HS-5 (cell line): ENCODE data around the gene SLC25A36.
"Not testable (repeated sequence)": the region's sequence is repeated elsewhere in the genome, so short reads cannot be mapped to it uniquely, and the experiment has no call there.

Experiments
- DNase-seq: peaks from one replicate; pipeline ENCODE4 v3.0.0-alpha.2; 2012; ENCODE audit warnings: low read depth

The SLC25A36 gene

DNA sequence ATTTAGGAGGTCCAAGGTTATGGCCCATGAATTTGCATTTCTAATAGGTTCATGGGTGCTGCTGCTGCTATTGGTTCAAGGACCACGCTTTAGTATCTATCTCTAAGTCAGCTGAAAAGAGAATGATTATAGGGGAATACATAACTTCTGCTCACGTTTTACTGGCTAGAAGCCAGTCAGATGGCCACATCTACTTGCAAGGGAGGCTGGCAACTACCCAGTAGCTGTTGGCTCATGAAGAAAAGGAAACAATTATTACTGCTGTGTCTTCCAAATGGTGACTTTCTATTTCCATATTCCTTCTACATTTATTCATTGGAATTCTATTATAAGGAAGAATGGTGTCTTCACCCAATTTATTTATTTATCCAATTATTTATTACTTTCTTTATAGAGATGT is 54.2 kb downstream of the SLC25A36 start:
- no peak for DNase-seq

DNA sequence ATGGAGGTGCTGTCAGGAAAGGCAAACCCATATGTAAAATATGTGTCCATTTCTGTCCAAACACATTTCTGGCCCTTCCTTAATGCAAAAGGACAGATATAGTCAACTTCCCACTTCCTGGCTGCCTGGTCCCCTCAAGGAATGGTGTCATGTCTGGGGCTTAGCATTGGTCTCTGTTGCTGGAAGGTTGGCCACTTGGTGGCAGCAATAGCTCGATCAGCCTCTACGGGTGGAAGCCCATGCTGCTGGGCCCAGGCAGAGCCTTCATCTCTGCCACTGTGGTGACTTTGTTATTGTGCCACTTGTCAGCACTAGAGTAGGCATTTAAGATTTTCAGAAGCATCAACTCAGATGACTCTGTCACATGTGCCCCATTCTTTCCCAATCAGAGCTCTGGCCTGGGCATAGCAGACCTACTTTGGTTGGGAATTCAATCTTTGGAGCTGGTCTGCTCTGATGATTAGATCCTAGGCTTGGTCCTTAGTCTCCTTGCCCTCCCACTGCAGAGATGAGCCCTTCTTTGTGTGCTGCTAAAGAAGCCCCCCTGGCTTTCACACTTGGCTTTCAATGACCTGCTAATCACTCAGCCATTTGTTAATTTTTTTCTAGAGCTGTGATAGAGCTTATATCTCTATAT is 58.5 kb downstream of the SLC25A36 start:
- DNase-seq: no peak

DNA sequence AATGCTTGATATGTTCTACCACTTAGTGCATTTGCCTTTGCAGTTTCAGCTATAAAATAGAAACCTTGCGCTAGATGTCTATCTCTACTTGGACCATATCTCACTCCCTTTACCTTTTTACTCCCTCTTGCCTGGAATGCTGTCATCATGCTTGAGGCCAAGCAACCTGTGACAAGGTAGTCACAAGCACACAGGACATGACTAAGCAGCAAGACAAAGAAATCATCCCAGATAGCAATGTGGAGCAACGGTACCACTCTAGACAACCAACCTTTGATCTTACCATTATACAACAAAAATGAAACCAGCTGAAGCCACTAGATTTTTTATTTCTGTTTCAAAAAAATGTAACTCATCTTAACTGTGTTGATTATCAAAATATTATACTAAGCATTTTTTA is 59.0 kb downstream of the SLC25A36 start:
- DNase-seq: no peak

DNA sequence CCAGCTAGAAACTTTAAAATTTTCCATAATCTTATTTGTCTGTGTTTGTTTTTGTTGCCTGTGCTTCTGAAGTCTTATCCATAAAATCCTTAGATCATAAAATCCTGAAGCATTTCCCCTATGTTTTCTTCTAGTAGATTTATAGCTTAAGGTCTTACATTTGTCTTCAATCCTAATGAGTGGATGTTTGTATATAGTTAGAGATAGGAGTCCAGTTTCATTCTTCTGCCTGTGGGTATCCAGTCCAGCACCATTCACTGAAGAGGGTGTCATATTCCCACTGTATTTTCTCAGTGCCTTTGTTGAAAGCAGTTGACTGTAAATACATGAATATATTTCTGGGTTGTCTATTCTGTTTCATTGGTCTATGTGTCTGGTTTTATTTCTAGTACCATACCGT is 64.7 kb downstream of the SLC25A36 start:
- DNase-seq: no peak

DNA sequence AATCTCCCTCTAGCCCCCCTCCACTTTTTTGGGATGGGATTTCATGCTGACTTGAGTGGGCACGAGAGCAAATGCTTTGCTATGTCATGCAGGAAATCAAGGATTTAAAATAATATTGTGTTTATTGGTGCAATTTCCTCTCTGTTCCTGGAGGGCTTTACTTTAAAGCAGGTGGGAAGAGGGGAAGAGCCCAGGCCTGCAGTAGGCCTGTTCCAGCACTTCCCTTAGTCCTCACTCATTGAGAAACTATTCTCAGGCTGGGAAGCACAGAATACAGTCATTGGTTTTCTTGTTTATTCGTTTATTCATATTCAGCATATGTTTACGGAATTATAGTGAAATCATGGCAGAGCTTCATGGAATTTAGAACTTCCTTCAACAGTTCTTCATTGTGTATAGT is 67.9 kb downstream of the SLC25A36 start:
- DNase-seq: no peak

DNA sequence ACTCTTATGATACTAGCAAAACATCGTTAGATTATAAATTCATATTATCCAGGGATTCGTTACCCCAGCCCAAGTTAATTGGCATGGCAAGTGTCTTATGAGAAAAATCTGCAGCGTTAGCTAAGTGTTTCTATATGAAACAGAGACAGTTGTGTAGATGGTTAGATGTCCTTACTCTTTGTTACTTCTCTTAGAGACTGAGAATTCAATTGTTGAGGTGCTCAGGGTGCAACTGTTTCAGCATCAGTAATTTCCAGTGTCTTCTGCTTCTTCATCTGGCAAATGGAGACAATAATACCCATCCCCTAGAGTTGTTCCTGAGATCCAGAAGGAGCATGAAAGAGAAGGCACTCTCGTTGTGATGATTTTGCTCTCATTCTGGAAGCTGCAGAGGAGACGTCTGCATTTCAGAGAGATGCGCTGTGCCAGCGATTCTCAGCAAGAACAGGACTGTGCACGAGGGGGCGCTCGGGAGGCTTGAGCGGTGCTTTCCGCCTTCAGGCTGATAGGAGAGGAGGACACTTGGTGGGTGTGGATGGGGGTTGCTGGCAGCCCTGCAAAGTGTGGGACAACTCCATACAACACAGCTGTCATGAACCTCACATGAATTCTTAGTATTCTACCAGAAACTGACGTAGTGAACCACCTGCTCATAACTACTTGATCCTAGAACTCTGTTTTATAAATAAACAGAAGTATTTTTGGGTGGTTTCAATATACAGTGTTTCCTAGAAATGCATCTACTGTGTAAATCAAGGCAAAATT is 69.8 kb downstream of the SLC25A36 start:
- no peak for DNase-seq

DNA sequence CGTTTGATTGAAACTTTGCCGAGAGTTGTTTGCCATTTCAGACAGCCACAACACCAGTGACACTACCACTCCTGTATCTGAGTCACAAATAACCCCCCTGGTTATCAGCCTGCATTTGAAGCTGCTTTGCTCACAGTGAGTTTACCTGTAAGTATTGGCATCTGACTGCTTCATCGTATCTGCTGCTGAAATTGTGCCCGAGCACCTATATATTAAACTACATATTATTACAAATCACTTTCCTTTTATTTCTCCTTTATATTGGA is 70.3 kb downstream of the SLC25A36 start:
- DNase-seq: no peak

DNA sequence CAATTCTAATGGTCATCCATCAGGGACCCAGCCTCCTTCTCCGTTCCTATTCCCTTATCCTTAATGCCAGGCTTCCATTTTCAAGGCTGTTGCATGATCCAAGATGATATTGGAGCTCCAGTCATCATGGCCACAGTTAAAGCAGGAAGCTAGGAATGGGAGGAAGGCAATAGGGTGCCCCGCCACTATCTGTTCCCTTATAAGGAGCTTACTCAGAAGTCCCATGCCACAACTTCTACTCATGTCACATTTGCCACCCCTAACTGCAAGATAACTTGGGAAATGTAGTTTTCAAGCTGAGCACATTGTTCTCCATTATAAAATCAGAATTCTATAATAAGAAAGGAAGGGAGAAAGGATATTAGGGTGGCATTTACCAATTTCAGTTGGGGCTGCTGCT is 70.9 kb downstream of the SLC25A36 start:
- no peak for DNase-seq

DNA sequence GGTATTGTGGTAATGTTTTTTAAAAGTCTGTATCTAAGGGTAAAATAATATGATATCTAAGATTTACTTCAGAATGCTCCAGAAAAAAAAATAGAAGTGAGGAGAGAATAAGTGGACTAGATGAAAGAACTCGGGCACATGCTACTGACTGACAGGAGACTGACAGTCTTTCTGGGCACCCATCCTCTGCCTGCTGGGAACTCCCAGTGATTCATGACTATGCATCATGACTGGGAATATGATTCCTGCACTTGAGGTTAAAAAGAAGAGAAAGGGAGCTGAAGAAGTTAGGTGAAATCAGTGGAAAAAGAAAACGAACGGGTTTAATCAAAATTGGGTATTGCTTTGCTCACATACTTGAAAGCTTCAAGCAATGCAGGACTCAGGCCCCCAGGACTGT is 73.8 kb downstream of the SLC25A36 start:
- DNase-seq: no peak

DNA sequence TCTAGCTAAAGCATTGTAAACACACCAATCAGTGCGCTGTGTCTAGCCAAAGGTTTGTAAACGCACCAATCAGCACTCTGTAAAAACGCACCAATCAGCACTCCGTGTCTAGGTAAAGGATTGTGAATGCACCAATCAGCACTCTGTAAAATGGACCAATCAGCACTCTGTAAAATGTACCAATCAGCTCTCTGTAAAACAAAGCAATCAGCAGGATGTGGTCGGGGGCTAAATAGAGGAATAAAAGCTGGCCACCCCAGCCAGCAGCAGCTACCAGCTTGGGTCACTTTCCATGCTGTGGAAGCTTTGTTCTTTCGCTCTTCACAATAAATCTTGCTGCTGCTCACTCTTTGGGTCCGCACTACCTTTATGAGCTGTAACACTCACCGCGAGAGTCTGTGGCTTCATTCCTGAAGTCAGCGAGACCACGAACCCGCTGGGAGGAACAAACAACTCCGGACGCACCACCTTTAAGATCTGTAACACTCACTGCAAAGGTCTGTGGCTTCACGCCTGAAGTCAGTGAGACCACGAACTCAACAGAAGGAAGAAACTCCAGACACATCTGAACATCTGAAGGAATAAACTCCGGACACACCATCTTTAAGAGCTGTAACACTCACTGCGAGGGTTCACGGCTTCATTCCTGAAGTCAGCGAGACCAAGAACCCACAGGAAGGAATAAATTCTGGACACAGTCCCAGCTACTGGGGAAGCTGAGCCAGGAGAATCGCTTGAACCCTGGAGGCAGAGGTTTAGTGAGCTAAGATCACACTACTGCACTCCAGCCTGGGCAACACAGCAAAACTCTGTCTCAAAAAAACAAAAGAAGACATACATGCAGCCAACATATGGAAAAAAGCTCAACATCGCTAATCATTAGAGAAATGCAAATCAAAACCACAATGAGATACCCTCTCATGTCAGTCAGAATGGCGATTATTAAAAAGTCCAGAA is 76.0 kb downstream of the SLC25A36 start:
- not testable (repeated sequence) for DNase-seq

DNA sequence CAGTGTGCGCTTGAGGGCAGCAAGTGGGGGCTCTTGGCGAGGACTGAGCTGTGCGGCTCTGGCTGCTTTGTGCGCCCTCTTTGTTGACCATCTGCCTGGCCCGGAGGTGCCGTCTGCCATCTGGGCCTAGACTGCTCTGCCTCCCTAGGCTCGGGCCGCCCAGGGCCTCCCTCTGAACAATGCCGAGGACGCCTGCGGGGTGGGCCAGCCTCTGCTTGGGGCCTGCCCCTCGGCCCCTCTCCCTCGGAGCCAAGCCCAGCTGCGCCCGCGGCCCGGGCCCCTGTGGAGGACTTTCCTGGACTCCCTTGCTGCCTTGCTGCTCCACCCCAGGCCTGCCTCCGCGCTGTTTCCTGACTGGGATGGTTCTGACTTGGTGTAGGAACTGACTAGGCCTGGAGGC is 77.6 kb downstream of the SLC25A36 start:
- DNase-seq: no peak

DNA sequence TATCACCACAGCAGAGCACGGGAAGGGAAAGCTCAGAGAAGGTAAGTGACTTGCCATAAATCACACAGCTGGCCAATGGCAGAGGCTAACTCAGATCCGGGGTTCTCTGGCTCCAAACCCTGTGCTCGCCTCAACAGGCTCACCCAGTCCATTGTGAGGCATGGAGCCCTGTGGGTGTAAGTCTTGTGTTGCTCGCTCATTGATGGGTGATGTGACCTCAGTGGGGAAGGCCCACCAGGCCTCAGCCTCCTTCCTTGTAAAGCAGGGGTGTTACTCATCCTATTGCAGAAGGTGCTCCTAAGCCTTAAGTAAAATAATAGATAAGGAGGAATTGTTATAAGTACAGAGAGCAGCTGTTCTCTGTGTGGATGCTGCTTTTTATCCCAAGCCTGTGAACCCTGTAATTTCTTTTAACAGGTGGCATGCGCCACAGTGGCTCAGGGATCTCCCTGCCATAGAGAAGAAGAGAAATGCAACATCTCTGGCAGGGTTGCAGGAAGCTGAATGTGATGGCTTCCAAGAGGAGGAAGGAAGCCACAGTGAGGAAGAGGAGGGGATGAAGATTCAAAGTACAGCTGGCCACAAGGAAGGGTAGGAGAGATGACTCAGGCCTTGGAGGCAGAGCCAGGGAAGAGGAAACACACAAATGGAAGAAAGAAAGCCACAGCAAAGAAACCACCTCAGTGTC is 78.7 kb downstream of the SLC25A36 start:
- no peak for DNase-seq

DNA sequence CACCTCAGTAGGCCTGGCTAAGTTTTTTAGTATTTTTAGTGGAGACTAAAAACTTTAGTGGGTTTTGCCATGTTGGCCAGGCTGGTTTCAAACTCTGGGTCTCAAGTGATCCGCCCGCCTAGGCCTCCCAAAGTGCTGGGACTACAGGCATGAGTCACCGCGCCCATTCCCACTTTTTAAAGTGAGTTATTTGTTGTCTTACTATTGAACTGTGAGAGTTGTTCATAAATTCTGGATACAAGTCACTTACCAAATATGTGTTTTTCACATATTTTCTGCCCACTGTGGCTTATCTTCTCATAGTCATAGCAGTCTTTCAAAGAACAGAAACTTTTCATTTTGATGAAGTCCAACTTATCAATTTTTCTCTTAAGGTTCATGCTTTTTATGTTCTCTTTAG is 79.6 kb downstream of the SLC25A36 start:
- DNase-seq: no peak
